Spleen (tissue), 7 donors: ENCODE results near the gene GLDN.

Experiments
- POLR2A ChIP-seq, 3 donors: fragments of 450-650 bp; IDR thresholded peaks; one replicate each; pipeline ENCODE4 v1.5.1; 2017; ENCODE audit warnings: antibody characterized with exemption in 3 of 3, mild to moderate bottlenecking in 1 of 3
- POLR2AphosphoS5 ChIP-seq, 3 donors: sonication (generic); formaldehyde crosslinking; IDR thresholded peaks; one replicate each; pipeline ENCODE4 v1.5.1; 2017; ENCODE audit warnings: antibody characterized with exemption in 3 of 3
- TF ChIP-seq, protein P1 (sequence below), 11 experiments: fragments of 200-600 bp in 7 of 11; fragments of 450-650 bp in 4 of 11; sonication (generic) in 4 of 11; IDR thresholded peaks in 8 of 11; conservative IDR thresholded peaks in 3 of 11; 1 replicate in 7 of 11; 2 replicates in 4 of 11; pipeline versions ENCODE4 v1.4.0 to v1.8.0; 2016 to 2021; ENCODE audit warnings: antibody characterized with exemption in 11 of 11, inconsistent platforms in 4 of 11, mild to moderate bottlenecking in 1 of 11
- donor health status: DM: no; HTN: no; CAD: no; lungs with moderate emphysema.
- donor health status: DM: no; HTN: no; CAD: no.
- donor health status: DM: no; HTN: no; CAD: no.

DNA sequence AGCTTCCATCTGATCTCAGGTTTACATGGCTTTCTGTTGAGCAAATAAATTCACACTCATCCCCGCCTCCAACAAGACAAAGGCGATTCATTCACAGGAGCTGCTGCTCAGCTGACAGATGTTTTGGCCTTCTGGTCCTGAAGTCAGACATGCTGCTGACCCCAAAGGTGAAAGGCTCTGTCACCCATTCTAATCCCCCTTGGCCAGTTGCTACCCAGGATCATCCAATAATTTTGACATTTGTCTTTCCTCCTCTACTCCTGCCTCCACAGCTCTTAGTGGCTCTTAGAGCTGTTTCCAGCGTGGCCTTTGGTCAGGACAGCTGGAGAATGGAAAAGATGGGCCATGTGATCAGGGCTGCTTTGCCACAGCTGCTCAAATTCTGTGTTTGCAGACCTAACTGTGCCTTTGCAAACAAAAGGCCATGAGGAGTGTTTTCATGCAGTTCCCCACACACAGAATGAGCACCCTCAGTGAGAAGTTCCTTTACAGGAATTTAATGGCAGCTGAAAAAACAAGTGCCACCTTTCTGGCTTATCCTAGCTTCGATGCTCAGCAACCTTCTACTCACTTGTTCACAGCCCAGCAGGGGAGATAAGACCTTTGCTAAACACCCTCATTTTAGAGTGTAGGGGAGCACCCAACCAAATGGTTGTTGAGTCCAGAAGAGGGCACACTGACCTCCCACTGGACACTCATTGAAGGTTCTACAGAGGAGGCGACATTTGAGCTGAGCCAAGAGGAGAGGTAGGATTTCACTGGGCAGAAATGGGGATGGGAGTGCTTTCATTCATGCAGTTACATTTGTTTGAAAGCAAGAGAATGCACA lies 42.1 kb upstream of the GLDN start:
- TF ChIP-seq, protein P1, sequence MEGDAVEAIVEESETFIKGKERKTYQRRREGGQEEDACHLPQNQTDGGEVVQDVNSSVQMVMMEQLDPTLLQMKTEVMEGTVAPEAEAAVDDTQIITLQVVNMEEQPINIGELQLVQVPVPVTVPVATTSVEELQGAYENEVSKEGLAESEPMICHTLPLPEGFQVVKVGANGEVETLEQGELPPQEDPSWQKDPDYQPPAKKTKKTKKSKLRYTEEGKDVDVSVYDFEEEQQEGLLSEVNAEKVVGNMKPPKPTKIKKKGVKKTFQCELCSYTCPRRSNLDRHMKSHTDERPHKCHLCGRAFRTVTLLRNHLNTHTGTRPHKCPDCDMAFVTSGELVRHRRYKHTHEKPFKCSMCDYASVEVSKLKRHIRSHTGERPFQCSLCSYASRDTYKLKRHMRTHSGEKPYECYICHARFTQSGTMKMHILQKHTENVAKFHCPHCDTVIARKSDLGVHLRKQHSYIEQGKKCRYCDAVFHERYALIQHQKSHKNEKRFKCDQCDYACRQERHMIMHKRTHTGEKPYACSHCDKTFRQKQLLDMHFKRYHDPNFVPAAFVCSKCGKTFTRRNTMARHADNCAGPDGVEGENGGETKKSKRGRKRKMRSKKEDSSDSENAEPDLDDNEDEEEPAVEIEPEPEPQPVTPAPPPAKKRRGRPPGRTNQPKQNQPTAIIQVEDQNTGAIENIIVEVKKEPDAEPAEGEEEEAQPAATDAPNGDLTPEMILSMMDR (IDR thresholded peaks at IDR 0.05 in 8 of 11, conservative IDR thresholded peaks at IDR 0.05 in 3 of 11): no peak
- no peak for TF ChIP-seq POLR2A (IDR thresholded peaks at IDR 0.05)
- no peak for TF ChIP-seq POLR2AphosphoS5 (IDR thresholded peaks at IDR 0.05)
